GM12878 (cell line): Measurements from ENCODE around the gene AGBL3.

Source experiments
- BCL11A ChIP-seq: IDR thresholded peaks from 2 replicates; pipeline ENCODE4 v1.6.1; 2011; ENCODE audit warnings: low read depth, low read length
- EZH2 ChIP-seq: IDR thresholded peaks from 2 replicates; pipeline ENCODE4 v1.6.1; 2012; ENCODE audit warnings: low read depth, mild to moderate bottlenecking, control low read depth, inconsistent platforms, low read length, borderline replicate concordance; ENCODE audit not compliant: control insufficient read depth
- FOXK2 ChIP-seq: fragments of 450-650 bp; IDR thresholded peaks from 2 replicates; pipeline ENCODE4 v1.6.1; 2017; ENCODE audit warnings: mild to moderate bottlenecking, moderate library complexity
- JUND ChIP-seq: IDR thresholded peaks from 2 replicates; pipeline ENCODE4 v1.6.1; 2012; ENCODE audit warnings: low read depth, mild to moderate bottlenecking, low read length, improper control_type of control experiment, moderate library complexity
- MEF2A ChIP-seq: IDR thresholded peaks from 2 replicates; pipeline ENCODE4 v1.6.1; 2011; ENCODE audit warnings: low read depth, mild to moderate bottlenecking, low read length, moderate library complexity; ENCODE audit not compliant: insufficient read depth

DNA sequence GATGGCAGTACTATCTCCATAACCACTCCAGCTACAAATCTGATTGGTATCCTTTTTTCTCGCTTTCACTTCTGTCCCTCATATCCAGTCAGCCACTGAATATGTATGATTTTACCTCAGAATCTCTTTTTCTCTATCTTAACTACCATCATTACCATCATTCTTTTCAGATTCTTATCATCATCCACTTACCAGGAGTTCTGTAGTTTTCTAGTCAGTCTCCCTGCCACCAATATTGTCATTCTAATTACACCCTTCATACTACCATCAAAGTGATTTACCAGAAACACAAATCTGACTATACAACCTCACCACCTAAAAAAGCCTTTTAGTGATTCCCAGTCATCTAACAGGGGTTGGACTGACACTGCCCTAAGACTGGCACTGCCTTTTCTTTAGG lies 96.7 kb downstream of the AGBL3 start:
- TF ChIP-seq EZH2, result no peak
- no peak for TF ChIP-seq FOXK2
- TF ChIP-seq BCL11A, result no peak
- TF ChIP-seq MEF2A, result no peak
- no peak for TF ChIP-seq JUND
